HG03175 (cell line): ENCODE results near the gene EEFSEC.

Experiments
- ATAC-seq: cut with Tn5 transposase; IDR thresholded peaks from one replicate; pipeline ENCODE4 v1.9.1; 2021; ENCODE audit warnings: mild to moderate bottlenecking, moderate library complexity; ENCODE audit not compliant: unreplicated experiment

EEFSEC gene

DNA sequence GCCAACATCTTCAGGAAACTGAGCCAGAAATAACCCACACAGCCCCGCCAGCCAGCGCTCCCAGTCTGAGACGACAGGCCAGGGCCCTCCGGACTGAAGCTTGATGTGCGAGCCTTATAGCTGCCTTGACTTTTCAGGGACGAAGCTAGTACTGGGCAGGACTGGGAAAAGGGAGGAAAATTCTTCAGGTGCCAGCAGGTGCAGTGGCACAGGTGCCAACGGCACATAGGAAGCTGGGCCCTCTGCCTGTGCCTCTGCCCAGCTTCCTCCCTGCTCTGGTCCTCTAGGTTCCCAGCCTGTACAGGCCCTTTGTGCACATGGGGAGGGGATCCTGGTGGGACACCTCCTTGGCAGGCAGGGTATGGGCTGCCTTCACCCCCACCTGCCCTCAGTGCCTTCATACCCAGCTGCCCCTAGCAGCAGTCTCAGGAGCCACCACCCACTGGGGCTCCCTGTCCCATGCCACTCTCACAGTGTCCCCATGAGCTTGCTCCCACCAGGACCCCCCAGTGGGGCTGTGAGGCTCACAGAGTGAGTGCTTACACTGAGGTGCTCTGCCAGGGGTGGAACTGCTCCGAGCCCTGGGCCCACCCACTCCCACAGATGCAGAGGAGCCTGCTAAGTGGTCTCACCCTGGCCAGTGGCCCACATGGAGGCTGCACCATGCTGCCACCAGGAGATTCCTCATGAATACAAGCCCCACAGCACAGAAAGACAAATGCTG lies 252.4 kb downstream of the EEFSEC start:
- ATAC-seq: no peak

DNA sequence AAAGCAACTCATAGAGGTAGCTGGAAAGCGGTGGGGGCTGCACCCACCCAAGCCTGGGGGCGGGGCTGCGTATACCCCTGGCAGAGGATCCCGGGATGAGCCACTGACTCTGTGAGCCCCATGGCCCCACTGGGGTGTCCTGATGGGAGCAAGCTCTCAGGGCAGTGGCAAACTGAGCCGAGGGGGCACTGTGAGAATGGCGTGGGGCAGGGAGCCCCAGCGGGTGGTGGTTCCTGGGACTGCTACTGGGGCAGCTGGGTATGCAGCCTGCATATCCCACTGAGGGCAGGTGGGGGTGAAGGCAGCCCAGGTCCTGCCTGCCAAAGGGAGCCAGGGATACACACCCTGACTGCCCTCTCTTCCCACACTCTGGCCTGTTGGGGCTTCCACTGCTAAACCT lies 254.0 kb downstream of the EEFSEC start:
- no peak for ATAC-seq

DNA sequence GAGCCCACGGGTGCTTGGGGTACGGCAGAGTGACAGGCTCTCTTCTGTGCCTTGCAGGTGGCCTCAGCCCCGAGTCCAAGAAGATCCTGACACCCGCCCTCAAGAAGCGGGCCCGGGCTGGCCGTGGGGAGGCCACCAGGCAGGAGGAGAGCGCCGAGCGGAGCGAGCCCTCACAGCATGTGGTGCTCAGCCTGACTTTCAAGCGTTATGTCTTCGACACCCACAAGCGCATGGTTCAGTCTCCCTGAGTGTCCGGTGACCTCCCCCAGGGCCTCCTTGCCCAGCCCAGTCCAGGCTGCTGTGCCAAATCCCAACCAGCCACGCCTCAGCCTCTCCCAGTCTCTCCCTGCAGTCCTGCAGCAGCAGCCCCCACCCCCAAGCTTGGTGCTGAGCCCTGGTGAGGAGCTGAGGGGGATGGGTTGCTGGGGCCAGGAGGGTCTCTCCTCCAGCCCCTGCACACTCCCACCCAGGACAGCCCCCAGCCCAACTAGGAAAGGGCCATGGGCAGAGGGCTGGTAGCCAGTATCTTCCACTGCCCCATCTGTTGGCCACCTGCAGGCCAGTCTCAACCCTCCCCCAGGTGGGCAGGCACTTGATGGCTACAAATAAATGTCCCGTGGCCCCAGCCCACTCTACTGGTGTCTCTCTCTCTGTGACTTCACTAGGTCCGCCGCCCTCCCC lies 254.9 kb downstream of the EEFSEC start:
- ATAC-seq: no peak

- ATAC-seq: no peak
Measured at GRCh38 chr3:128408693-128409623, 255.7 kb downstream of the EEFSEC start.

DNA sequence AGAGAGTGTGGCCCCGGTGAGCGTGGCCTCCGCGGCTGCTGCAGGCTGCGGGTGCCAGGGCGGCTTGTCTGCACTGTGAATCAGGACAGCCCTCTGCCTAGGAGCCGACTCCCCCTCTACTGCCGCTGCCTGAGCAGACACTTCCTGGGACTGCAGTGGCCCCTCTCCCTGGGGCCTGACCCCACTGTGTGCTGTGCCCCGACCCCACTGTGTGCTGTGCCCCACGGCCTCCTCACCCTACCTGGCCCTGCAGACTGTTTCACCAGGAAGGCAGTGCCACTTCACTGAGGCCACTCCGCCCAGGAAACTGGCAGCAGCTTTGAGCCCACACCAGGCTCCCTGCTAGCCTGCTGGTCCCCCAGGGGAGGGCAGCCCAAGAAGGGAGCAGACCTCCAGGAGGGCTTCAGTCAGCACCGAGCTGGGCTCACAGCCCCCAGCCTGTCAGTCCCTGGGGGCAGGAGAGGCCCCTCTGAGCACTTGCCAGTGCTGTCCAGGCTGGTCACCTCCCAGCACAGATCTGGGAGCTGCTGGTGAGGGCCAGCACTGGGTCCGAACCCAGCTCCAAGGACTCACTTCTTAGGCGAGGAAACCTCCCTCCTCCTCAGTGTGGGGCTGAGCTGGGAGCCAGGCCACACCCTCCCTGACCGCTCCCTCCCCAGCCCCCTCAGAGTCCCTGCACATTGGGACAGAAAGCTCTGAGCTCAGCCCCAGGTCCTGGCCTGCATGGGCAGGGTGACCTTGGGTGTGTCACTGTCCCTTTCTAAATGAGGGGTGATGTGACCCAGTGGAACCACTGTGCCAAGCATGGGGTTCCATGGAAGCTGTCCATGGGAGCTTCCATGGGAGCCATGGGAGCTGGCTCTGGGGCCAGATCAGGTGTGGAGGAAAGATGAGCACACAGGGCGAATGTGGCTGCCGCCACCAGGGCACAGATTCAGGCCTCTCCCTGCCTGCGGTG lies 256.6 kb downstream of the EEFSEC start:
- no peak for ATAC-seq

DNA sequence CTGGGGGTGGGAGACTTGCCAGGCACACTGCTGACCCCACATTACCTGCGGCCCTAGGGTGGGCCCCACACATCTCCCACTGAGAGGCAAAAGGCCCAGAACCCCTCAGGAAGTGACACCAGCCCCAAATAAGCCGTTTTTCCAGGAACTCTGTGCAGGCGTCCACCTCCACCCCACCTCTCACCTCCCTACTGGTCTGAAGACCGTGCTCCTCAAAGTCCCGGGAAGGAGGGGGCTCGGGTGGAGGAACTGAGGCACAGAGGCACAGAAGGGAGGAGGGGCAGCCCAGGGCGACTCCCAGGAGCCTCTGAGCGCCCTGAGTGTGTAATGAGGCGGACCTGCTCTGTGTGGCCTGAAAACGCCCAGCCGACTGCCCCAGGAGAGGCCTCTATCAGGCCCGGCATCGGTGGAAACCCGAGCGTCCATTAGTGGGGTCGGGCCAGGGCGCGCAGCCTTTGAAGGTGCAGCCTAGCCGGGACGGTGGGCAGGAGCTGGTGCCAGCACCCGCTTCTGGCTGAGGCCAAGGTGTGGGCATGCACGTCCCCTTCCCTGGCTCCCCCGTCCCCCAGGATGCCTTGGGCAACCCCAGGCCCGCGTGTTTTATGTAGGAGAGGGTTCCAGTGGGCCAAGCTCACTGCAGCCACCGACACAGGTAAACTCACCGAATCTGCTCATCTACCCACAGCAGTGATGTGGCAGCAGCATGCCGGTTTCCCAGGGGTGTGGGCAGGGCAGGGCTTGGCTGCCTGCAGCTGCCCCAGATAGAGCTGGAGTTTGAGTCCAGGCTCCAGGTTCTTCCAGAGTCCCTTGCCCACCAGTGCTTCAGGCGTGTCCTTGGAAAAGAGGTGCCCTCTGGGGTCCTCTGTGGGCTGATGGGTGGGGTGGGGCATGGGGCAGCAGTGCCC lies 257.6 kb downstream of the EEFSEC start:
- ATAC-seq: no peak

- no peak for ATAC-seq
Measured at GRCh38 chr3:128411574-128412064, 258.3 kb downstream of the EEFSEC start.

DNA sequence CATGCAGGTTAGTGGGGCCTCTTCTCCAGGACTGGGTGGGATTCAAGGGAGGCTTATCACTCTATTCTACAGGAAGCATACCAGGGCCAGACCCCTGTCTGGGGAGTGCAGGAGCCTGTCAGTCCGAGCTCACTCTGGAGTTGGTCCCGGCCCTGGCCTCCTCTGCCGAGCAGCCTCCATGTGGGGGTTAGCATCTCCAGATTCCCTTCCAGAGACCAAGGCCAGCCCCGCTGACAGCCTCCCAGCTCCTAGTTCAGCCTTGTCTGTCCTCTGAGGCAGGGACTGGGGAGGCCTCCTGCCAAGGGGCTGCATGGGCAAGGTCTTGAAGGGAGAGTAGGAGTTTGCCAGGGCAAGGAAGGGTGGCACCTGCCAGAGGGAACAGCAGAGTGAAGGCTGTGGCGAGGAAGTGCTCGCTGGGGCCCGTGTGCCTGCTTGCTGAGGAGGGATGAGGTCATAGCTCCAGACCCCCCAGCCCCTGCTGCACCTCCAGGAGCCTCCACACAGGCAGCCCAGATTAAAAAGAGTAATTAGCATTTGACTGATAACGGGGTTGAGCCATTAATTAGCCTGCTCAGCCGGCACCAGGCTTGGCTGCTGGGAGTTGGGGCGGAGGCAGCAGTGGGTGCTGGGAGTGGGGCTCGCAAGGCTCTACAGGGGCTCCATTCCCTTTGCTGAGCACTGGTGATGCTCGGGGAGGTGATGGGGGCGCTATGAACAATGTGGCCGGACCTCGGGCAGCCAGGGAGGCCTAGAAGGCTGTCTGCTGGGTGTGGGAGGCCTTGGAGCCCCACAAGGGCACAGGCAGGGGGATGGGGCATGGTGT lies 259.1 kb downstream of the EEFSEC start:
- no peak for ATAC-seq

DNA sequence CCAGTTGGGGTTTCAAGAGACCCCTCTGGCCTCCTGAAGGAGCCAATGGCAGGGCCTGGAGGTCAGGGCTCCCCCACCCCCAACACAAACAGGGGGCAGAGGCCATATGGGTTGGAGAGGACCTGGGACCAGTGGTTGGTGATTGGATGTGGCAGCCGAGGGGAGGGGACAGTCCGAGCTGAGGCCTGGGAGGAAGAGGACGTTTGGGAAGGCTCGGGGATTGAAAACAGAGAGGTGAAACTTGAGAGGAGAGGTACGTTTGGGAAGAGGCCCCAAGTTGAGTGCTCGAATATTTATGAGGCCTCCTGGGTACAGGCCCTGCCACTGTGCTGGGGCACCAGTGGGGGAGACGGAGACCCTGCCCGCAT lies 259.7 kb downstream of the EEFSEC start:
- no peak for ATAC-seq

- no peak for ATAC-seq
Measured at GRCh38 chr3:128413413-128414205, 260.3 kb downstream of the EEFSEC start.

GRCh38 chr3:128415200-128415772 lies 262.0 kb downstream of the EEFSEC start:
- no peak for ATAC-seq

- ATAC-seq: no peak
Measured at GRCh38 chr3:128415773-128416577, 262.7 kb downstream of the EEFSEC start.

DNA sequence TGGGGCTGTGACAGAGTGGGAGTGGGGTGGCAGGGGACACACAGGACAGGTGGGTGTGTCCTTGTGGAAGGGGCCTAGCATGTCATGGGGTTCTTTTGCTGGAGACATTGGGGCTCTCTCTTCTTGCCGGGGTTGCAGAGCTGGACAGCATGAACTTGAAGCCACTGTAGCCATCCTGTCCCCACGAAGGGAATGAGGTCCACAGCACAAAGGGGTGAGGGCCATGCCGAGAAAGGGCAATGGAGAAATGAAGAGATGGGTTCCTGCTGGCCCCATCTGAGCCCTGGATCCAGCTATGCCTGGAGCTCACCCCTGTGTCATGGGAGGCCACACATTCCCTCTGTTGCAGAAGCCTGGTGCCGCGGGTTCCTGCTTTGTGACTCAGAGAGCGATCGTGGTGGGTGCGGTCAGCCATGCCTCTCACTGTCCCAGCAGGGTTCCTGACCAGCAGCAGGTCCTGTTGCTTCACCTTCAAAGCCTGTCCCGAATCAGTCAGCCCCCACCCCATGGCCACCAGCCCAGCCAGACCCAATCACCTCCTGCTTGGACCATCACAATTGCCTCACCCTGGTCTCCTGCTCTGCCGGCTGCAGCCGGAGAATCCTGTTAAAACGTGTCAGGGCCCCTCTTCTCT lies 263.4 kb downstream of the EEFSEC start:
- ATAC-seq: no peak

- ATAC-seq: no peak
Measured at GRCh38 chr3:128418900-128419299, 265.6 kb downstream of the EEFSEC start.

- no peak for ATAC-seq
Measured at GRCh38 chr3:128419311-128419710, 266.0 kb downstream of the EEFSEC start.

DNA sequence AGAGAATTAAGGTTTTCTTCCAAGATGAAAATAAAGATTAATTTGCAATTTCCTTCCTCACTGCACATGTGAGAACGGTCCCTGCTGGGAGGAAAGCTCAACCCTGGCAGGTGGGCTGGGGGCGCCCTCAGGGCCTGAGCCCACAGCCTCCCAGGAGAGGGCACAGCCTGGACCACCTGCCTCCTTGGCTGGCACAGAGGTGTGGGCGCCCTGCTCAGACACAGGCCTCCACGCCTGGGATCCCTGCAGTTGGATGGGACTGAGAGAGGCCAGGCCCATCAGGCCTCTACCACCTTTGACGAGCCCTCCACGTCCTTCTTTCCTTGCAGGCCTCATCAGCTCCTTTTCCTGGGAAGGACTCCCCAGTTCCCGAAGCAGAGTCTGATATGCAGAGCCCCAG lies 267.0 kb downstream of the EEFSEC start:
- ATAC-seq: no peak
